ENCODE measurements around the gene ACMSD.
"Not testable (repeated sequence)": the region's sequence is repeated elsewhere in the genome, so short reads cannot be mapped to it uniquely, and the experiment has no call there.

ACMSD gene

DNA sequence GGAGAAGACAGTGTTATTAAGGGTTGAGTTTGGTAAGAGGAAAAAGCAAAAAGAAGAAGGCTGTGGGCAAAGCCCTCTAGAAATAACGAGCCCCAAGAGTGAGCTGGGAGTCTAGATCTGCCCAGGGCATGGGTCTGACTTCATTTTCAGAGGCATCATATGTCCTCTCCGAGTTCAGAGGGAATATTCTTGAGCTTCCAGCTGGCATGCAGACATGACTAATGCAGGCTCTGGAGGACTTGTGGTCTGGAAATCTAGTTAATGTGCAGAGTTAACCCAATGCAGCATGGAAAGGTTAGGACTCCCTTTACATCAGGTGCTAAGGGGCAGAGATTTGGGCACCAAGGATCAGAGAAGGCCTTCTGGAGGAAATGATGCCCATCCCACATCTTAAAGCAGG, 7.3 kb downstream of the ACMSD start:
- Histone ChIP-seq H3K9me3 (ENCODE audit: control extremely low read depth in 1 of 5, control insufficient read depth in 4 of 5, insufficient read depth in 2 of 5, low read depth in 1 of 5, low read length in 4 of 5) (no peaks in the 10 kb centered on the region), H3K36me3 (ENCODE audit: control insufficient read depth in 4 of 4, insufficient read depth in 4 of 4, low read length in 3 of 4) (no peaks in the 10 kb centered on the region), H3K4me3 (ENCODE audit: control insufficient read depth in 1 of 7, extremely low read depth in 1 of 7, insufficient read depth in 4 of 7, low read depth in 2 of 7, low read length in 6 of 7) (no peak overlapping the region), H3K4me1 (ENCODE audit: control extremely low read depth in 1 of 4, control insufficient read depth in 4 of 4, insufficient read depth in 4 of 4, low read length in 3 of 4) (no peaks in the 10 kb centered on the region), H3K27ac (ENCODE audit: insufficient read depth in 1 of 2, low read depth in 1 of 2, low read length in 2 of 2, poor library complexity in 1 of 2, severe bottlenecking in 2 of 2) (no peak overlapping the region), H3K27me3 (replicated peaks in 2 of 5; ENCODE audit: control insufficient read depth in 4 of 5, insufficient read depth in 5 of 5, low read length in 4 of 5) (no peaks in the 10 kb centered on the region)
- ChIA-PET CTCF (interaction anchor here (1.4 kb wide), 1 partner anchor 31 kb away, joined by 3 read pairs; no protein-coding TSS in a partner anchor), POLR2A (no interaction called here)
- 100% methylated on average over 2 of the region's 2 CpGs for WGBS (ENCODE audit: insufficient coverage)
- no peak for DNase-seq

DNA sequence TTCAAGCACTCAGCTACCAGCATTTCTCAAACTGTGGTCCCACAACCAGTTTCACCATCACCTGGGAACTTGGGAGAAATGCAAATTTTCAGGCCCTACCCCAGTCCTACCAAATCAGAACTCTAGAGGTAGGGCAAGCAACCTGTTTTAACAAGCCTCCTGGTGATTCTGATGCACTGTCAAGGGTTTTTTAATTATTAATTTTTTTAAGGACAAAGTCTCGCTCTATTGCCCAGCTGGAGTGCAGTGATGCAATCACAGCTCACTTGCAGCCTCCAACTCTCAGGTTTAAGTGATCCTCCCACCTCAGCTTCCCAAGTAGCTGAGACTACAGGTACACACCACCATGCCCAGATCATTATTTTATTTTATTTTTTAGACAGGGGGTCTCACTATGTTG, 7.8 kb downstream of the ACMSD start:
- no peaks in the 10 kb centered on the region for H3K9me3 ChIP-seq (ENCODE audit: control extremely low read depth in 1 of 5, control insufficient read depth in 4 of 5, insufficient read depth in 2 of 5, low read depth in 1 of 5, low read length in 4 of 5)
- DNase-seq: no peak
- ChIA-PET CTCF (interaction anchor here (1.4 kb wide), 1 partner anchor 31 kb away, joined by 3 read pairs; no protein-coding TSS in a partner anchor), POLR2A (no interaction called here)
- H3K4me3 ChIP-seq (ENCODE audit: control insufficient read depth in 1 of 7, extremely low read depth in 1 of 7, insufficient read depth in 4 of 7, low read depth in 2 of 7, low read length in 6 of 7): no peak overlapping the region
- H3K4me1 ChIP-seq (ENCODE audit: control extremely low read depth in 1 of 4, control insufficient read depth in 4 of 4, insufficient read depth in 4 of 4, low read length in 3 of 4): no peaks in the 10 kb centered on the region
- no peak overlapping the region for H3K27ac ChIP-seq (ENCODE audit: insufficient read depth in 1 of 2, low read depth in 1 of 2, low read length in 2 of 2, poor library complexity in 1 of 2, severe bottlenecking in 2 of 2)
- no peaks in the 10 kb centered on the region for H3K27me3 ChIP-seq (replicated peaks in 2 of 5; ENCODE audit: control insufficient read depth in 4 of 5, insufficient read depth in 5 of 5, low read length in 4 of 5)
- H3K36me3 ChIP-seq (ENCODE audit: control insufficient read depth in 4 of 4, insufficient read depth in 4 of 4, low read length in 3 of 4): no peaks in the 10 kb centered on the region
- WGBS (ENCODE audit: insufficient coverage): 100% methylated on average over 1 of the region's 1 CpG

DNA sequence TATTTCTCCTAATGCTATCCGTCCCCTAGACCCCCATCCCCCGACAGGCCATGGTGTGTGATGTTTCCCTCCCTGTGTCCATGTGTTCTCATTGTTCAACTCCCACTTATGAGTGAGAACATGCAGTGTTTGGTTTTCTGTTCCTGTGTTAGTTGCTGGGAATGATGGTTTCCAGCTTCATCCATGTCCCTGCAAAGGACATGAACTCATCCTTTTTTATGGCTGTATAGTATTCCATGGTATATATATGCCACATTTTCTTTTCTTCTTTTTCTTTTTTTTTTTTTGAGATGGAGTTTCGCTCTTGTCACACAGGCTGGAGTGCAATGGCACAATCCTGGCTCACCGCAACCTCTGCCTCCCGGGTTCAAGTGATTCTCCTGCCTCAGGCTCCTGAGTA, 9.2 kb downstream of the ACMSD start:
- H3K9me3 ChIP-seq (ENCODE audit: control extremely low read depth in 1 of 5, control insufficient read depth in 4 of 5, insufficient read depth in 2 of 5, low read depth in 1 of 5, low read length in 4 of 5); H3K4me3 ChIP-seq (ENCODE audit: control insufficient read depth in 1 of 7, extremely low read depth in 1 of 7, insufficient read depth in 4 of 7, low read depth in 2 of 7, low read length in 6 of 7); H3K4me1 ChIP-seq (ENCODE audit: control extremely low read depth in 1 of 4, control insufficient read depth in 4 of 4, insufficient read depth in 4 of 4, low read length in 3 of 4); H3K36me3 ChIP-seq (ENCODE audit: control insufficient read depth in 4 of 4, insufficient read depth in 4 of 4, low read length in 3 of 4); CTCF ChIA-PET; POLR2A ChIA-PET; H3K27ac ChIP-seq (ENCODE audit: insufficient read depth in 1 of 2, low read depth in 1 of 2, low read length in 2 of 2, poor library complexity in 1 of 2, severe bottlenecking in 2 of 2); DNase-seq; H3K27me3 ChIP-seq (replicated peaks in 2 of 5; ENCODE audit: control insufficient read depth in 4 of 5, insufficient read depth in 5 of 5, low read length in 4 of 5): not testable (repeated sequence)
- WGBS (ENCODE audit: insufficient coverage): 100% methylated on average over 4 of the region's 5 CpGs

DNA sequence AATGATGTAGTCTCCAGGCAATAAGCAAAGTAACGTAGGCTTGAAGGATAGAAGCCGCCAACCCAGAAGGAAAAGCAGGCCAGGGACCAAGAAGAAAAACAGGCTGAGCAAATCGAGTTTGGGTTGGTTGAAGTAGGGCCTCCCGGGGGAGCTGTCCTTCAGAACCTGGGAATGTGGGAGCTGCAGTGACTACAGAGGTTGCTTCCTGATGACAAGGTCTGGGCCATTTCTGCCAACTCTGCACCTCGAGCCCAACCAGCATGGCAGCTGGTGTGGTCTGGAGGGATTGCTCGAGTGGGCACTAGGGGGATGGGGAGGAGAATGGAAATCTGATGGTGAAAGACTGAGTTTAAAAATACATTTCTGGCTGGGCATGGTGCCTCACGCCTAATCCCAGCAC, 14.1 kb downstream of the ACMSD start:
- ChIA-PET POLR2A (no interaction called here), CTCF (no interaction called here)
- no peak overlapping the region for H3K27ac ChIP-seq (ENCODE audit: insufficient read depth in 1 of 2, low read depth in 1 of 2, low read length in 2 of 2, poor library complexity in 1 of 2, severe bottlenecking in 2 of 2)
- H3K4me1 ChIP-seq (ENCODE audit: control extremely low read depth in 1 of 4, control insufficient read depth in 4 of 4, insufficient read depth in 4 of 4, low read length in 3 of 4): no peaks in the 10 kb centered on the region
- no peak for DNase-seq
- WGBS (ENCODE audit: insufficient coverage): 99% methylated on average over 5 of the region's 7 CpGs
- no peaks in the 10 kb centered on the region for H3K27me3 ChIP-seq (replicated peaks in 2 of 5; ENCODE audit: control insufficient read depth in 4 of 5, insufficient read depth in 5 of 5, low read length in 4 of 5)
- no peak overlapping the region for H3K4me3 ChIP-seq (ENCODE audit: control insufficient read depth in 1 of 7, extremely low read depth in 1 of 7, insufficient read depth in 4 of 7, low read depth in 2 of 7, low read length in 6 of 7)
- no peaks in the 10 kb centered on the region for H3K9me3 ChIP-seq (ENCODE audit: control extremely low read depth in 1 of 5, control insufficient read depth in 4 of 5, insufficient read depth in 2 of 5, low read depth in 1 of 5, low read length in 4 of 5)
- H3K36me3 ChIP-seq (ENCODE audit: control insufficient read depth in 4 of 4, insufficient read depth in 4 of 4, low read length in 3 of 4): no peaks in the 10 kb centered on the region

GRCh38 chr2:134855709-134856108, 17.3 kb downstream of the ACMSD start:
- CTCF ChIA-PET: no interaction called here

DNA sequence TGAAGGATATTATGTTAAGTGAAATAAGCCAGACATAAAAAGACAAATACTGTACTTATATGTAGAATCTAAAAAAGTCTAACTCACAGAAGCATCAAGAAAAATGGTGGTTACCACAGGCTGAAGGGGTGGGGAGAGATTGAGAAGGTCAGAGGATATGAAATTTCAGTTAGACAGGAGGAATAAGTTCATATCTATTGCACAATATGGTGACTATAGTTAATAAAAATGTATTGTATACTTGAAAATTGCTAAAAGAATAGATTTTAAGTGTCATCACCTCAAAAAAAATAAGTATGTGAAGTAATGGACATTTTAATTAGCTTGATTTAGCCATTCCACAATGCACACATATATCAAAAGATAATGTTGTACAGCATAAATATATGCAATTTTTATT, 19.8 kb downstream of the ACMSD start:
- Histone ChIP-seq H3K4me3 (ENCODE audit: control insufficient read depth in 1 of 7, extremely low read depth in 1 of 7, insufficient read depth in 4 of 7, low read depth in 2 of 7, low read length in 6 of 7) (no peak overlapping the region), H3K27me3 (replicated peaks in 2 of 5; ENCODE audit: control insufficient read depth in 4 of 5, insufficient read depth in 5 of 5, low read length in 4 of 5) (no peaks in the 10 kb centered on the region), H3K9me3 (ENCODE audit: control extremely low read depth in 1 of 5, control insufficient read depth in 4 of 5, insufficient read depth in 2 of 5, low read depth in 1 of 5, low read length in 4 of 5) (no peaks in the 10 kb centered on the region), H3K36me3 (ENCODE audit: control insufficient read depth in 4 of 4, insufficient read depth in 4 of 4, low read length in 3 of 4) (no peaks in the 10 kb centered on the region), H3K4me1 (ENCODE audit: control extremely low read depth in 1 of 4, control insufficient read depth in 4 of 4, insufficient read depth in 4 of 4, low read length in 3 of 4) (peaks cover 0 to under 1% (median under 1%) of the 10 kb centered on the region in 4 experiments), H3K27ac (ENCODE audit: insufficient read depth in 1 of 2, low read depth in 1 of 2, low read length in 2 of 2, poor library complexity in 1 of 2, severe bottlenecking in 2 of 2) (no peak overlapping the region)
- ChIA-PET CTCF (no interaction called here), POLR2A (no interaction called here)
- DNase-seq: no peak

More at GRCh38 chr2:134855709-134856108, 17.3 kb downstream of the ACMSD start:
- Histone ChIP-seq H3K36me3 (ENCODE audit: control insufficient read depth in 4 of 4, insufficient read depth in 4 of 4, low read length in 3 of 4) (no peaks in the 10 kb centered on the region), H3K27ac (ENCODE audit: insufficient read depth in 1 of 2, low read depth in 1 of 2, low read length in 2 of 2, poor library complexity in 1 of 2, severe bottlenecking in 2 of 2) (no peak overlapping the region), H3K27me3 (replicated peaks in 2 of 5; ENCODE audit: control insufficient read depth in 4 of 5, insufficient read depth in 5 of 5, low read length in 4 of 5) (no peaks in the 10 kb centered on the region), H3K4me1 (ENCODE audit: control extremely low read depth in 1 of 4, control insufficient read depth in 4 of 4, insufficient read depth in 4 of 4, low read length in 3 of 4) (no peaks in the 10 kb centered on the region), H3K4me3 (ENCODE audit: control insufficient read depth in 1 of 7, extremely low read depth in 1 of 7, insufficient read depth in 4 of 7, low read depth in 2 of 7, low read length in 6 of 7) (no peak overlapping the region), H3K9me3 (ENCODE audit: control extremely low read depth in 1 of 5, control insufficient read depth in 4 of 5, insufficient read depth in 2 of 5, low read depth in 1 of 5, low read length in 4 of 5) (no peaks in the 10 kb centered on the region)
- DNase-seq: no peak
- POLR2A ChIA-PET: no interaction called here

DNA sequence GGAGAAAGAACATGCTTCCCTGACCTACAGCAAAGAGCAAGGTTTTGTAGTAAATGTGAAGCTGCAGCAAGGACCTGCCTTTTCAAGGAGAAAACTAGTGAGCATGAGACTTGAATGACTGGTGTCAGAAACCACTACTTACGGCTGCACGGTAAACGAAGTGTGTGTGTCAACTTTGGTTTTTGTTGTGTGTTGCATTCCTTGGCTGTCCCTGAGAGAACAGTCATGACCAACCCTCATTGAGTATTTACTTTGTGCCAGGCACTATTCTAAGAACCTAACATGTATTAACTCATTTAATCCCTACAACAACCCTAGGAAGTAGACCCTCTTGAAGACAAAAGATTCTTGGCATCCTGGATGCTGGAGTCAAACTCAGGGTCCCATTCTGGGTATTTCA, 22.8 kb downstream of the ACMSD start:
- 100% methylated on average over 3 of the region's 3 CpGs for WGBS (ENCODE audit: insufficient coverage)
- POLR2A ChIA-PET: no interaction called here
- CTCF ChIA-PET: no interaction called here

More for the DNA sequence above, 22.8 kb downstream of the ACMSD start:
- no peak for DNase-seq
- Histone ChIP-seq H3K4me3 (ENCODE audit: control insufficient read depth in 1 of 7, extremely low read depth in 1 of 7, insufficient read depth in 4 of 7, low read depth in 2 of 7, low read length in 6 of 7) (no peak overlapping the region), H3K27me3 (replicated peaks in 2 of 5; ENCODE audit: control insufficient read depth in 4 of 5, insufficient read depth in 5 of 5, low read length in 4 of 5) (no peaks in the 10 kb centered on the region), H3K36me3 (ENCODE audit: control insufficient read depth in 4 of 4, insufficient read depth in 4 of 4, low read length in 3 of 4) (no peaks in the 10 kb centered on the region), H3K9me3 (ENCODE audit: control extremely low read depth in 1 of 5, control insufficient read depth in 4 of 5, insufficient read depth in 2 of 5, low read depth in 1 of 5, low read length in 4 of 5) (no peaks in the 10 kb centered on the region), H3K4me1 (ENCODE audit: control extremely low read depth in 1 of 4, control insufficient read depth in 4 of 4, insufficient read depth in 4 of 4, low read length in 3 of 4) (peaks cover 0 to 3% (median 1%) of the 10 kb centered on the region in 4 experiments), H3K27ac (ENCODE audit: insufficient read depth in 1 of 2, low read depth in 1 of 2, low read length in 2 of 2, poor library complexity in 1 of 2, severe bottlenecking in 2 of 2) (no peak overlapping the region)

Data from common myeloid progenitor, CD34-positive (primary cell).